Osteocyte (in vitro differentiated cells): Measurements from ENCODE around the gene ADAMTS3. TPM values are rescaled to one million over a fixed set of nuclear protein-coding genes. Genes with fewer than 3 reads are reported as not detected.

ENCODE experiments used
- DNase-seq: peaks from one replicate; pipeline ENCODE4 v3.0.0; 2021; ENCODE audit warnings: mixed read lengths; ENCODE audit not compliant: unreplicated experiment; ENCODE audit errors: extremely low spot score
- H3K27ac Mint-ChIP-seq: one replicate; pipeline ENCODE4 v1.8.0; 2021; ENCODE audit warnings: mild to moderate bottlenecking, mixed read lengths; ENCODE audit not compliant: unreplicated experiment
- H3K27me3 Mint-ChIP-seq: one replicate; pipeline ENCODE4 v1.8.0; 2021; ENCODE audit warnings: mixed read lengths; ENCODE audit not compliant: unreplicated experiment
- H3K36me3 Mint-ChIP-seq: one replicate; pipeline ENCODE4 v1.8.0; 2021; ENCODE audit warnings: mixed read lengths; ENCODE audit not compliant: unreplicated experiment
- H3K4me1 Mint-ChIP-seq: one replicate; pipeline ENCODE4 v1.8.0; 2021; ENCODE audit warnings: mixed read lengths; ENCODE audit not compliant: unreplicated experiment
- H3K4me3 Mint-ChIP-seq: one replicate; pipeline ENCODE4 v1.8.0; 2021; ENCODE audit warnings: mild to moderate bottlenecking, moderate library complexity, mixed read lengths; ENCODE audit not compliant: unreplicated experiment
- H3K9me3 Mint-ChIP-seq: one replicate; pipeline ENCODE4 v1.8.0; 2021; ENCODE audit warnings: mixed read lengths; ENCODE audit not compliant: unreplicated experiment
- total RNA-seq: library from RNA; stranded (reverse); gene quantifications from 2 replicates; pipeline ENCODE4 v1.2.1, GENCODE V29; 2021
- TF ChIP-seq, protein P1 (sequence below): fragments of 200-600 bp; sonication (generic); IDR thresholded peaks from 2 replicates; pipeline ENCODE4 v1.5.0; 2021; ENCODE audit warnings: antibody characterized with exemption, mild to moderate bottlenecking, moderate library complexity

ADAMTS3 gene
- total RNA-seq, 1 donor from 2014 or later, result 1.4 TPM

DNA sequence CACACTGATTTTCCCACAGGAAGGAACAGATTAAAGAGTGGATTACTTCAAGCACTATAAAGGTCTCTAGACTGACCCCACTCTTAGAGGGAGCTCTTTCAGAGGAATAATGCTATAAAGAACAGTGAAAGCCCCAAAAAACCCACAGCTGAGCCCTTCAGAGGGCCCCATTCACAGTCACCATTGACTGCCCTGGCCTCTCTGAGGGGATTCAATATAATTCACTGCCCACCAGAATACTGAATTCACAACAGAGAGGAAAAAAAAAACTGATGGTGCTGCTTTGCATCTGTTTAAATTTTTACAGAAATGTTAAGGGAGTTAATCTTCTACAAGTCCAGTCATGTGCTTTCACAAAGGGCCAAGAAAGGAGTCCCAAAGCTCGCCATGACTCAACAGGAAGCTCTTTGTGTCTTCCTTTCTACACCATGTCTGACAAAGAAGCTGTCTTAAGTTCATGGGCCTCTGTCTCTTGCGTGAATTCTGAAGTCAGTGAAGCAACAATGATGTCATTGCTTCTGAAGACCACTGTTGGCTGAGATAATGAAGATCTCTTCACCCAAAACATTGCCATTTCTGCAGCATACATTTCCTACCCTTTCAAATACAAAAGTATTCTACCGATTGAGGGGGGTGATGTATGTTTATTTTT is 174.9 kb downstream of the ADAMTS3 start:
- TF ChIP-seq, protein P1, sequence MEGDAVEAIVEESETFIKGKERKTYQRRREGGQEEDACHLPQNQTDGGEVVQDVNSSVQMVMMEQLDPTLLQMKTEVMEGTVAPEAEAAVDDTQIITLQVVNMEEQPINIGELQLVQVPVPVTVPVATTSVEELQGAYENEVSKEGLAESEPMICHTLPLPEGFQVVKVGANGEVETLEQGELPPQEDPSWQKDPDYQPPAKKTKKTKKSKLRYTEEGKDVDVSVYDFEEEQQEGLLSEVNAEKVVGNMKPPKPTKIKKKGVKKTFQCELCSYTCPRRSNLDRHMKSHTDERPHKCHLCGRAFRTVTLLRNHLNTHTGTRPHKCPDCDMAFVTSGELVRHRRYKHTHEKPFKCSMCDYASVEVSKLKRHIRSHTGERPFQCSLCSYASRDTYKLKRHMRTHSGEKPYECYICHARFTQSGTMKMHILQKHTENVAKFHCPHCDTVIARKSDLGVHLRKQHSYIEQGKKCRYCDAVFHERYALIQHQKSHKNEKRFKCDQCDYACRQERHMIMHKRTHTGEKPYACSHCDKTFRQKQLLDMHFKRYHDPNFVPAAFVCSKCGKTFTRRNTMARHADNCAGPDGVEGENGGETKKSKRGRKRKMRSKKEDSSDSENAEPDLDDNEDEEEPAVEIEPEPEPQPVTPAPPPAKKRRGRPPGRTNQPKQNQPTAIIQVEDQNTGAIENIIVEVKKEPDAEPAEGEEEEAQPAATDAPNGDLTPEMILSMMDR, result no peak
- no peaks in the 10 kb centered on the region for H3K27me3 Mint-ChIP-seq
- H3K4me3 Mint-ChIP-seq, result no peak overlapping the region
- H3K36me3 Mint-ChIP-seq, result no peaks in the 10 kb centered on the region
- H3K4me1 Mint-ChIP-seq, result peaks cover 23% of the 10 kb centered on the region
- DNase-seq, result no peak
- no peak overlapping the region for H3K27ac Mint-ChIP-seq
- H3K9me3 Mint-ChIP-seq, result no peaks in the 10 kb centered on the region

DNA sequence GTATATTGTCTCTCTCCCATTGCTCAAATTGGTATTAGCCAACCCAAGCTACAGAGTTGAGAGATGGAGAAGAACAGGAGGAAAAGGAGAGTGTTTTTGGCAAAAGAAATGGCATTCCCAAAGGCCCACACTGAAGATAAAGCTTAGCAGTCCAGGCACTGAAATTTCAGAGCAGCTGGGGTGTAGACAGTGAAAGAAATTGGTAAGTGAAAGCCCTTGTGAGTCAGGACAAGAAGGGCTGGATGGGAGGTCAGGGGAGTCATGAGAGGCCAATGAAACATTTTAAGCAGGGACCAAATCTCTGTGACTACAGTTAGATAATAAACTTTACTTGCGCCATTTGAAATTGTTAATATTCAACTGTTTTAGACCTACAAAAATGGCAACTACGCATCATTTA is 177.7 kb downstream of the ADAMTS3 start:
- no peak overlapping the region for H3K4me3 Mint-ChIP-seq
- H3K4me1 Mint-ChIP-seq, result peaks cover 21% of the 10 kb centered on the region
- H3K27ac Mint-ChIP-seq, result no peak overlapping the region
- DNase-seq, result no peak
- no peaks in the 10 kb centered on the region for H3K27me3 Mint-ChIP-seq
- no peaks in the 10 kb centered on the region for H3K36me3 Mint-ChIP-seq
- H3K9me3 Mint-ChIP-seq, result no peaks in the 10 kb centered on the region
- TF ChIP-seq, protein P1, result no peak

- Mint-ChIP-seq H3K36me3 (no peaks in the 10 kb centered on the region), H3K9me3 (no peaks in the 10 kb centered on the region), H3K4me3 (no peak overlapping the region), H3K27me3 (no peaks in the 10 kb centered on the region), H3K27ac (no peak overlapping the region), H3K4me1 (peaks cover 21% of the 10 kb centered on the region)
- DNase-seq, result no peak
- TF ChIP-seq, protein P1, result no peak
These were observed 178.6 kb downstream of the ADAMTS3 start for GRCh38 chr4:72390409-72390808.

DNA sequence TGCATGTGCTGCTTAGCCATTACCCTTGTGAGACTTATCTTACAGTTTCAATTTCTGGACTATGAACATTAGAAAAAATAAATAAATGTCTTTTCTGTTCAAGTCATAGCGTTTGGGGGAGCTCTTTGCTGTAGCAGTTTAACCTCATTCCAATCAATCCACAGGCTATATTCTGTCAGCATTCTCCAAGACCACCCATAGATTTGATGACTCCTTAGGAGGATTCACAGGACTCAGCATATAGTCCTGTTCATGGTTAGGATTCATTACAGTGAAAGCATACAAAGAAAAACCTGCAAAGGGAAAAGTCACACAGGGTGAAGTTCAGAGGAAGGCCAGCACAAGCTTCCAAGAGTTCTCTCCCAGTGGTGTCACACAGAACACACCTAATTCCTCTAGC is 180.5 kb downstream of the ADAMTS3 start:
- H3K4me3 Mint-ChIP-seq, result no peak overlapping the region
- H3K4me1 Mint-ChIP-seq, result peaks cover 19% of the 10 kb centered on the region
- TF ChIP-seq, protein P1, result no peak
- DNase-seq, result no peak
- no peaks in the 10 kb centered on the region for H3K27me3 Mint-ChIP-seq
- H3K27ac Mint-ChIP-seq, result no peak overlapping the region
- H3K36me3 Mint-ChIP-seq, result no peaks in the 10 kb centered on the region
- no peaks in the 10 kb centered on the region for H3K9me3 Mint-ChIP-seq

DNA sequence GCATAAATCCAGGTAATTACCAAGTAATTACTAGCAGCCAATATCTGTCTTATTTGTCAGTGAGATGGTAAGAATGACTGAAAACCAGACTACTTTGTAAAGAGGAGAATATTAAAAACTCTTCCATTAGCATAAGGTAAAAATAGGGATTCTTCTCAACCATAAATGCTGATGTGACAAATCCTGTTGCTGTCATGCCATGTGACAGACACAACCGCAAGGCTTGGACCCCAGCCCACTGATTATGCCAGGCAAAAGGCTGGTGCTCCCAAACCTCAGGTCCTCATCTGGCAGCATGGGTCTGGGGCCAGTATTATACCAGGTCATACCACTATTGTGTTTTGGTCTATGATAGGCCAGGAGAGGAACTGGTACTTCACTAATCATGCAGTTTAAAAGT is 181.1 kb downstream of the ADAMTS3 start:
- no peaks in the 10 kb centered on the region for H3K27me3 Mint-ChIP-seq
- no peak overlapping the region for H3K27ac Mint-ChIP-seq
- H3K4me3 Mint-ChIP-seq, result no peak overlapping the region
- H3K9me3 Mint-ChIP-seq, result no peaks in the 10 kb centered on the region
- TF ChIP-seq, protein P1, result no peak
- H3K4me1 Mint-ChIP-seq, result peaks cover 21% of the 10 kb centered on the region
- no peak for DNase-seq
- H3K36me3 Mint-ChIP-seq, result no peaks in the 10 kb centered on the region
